HG02852 (cell line): ENCODE results near the gene TNFSF9.

Experiments
- ATAC-seq: cut with Tn5 transposase; IDR thresholded peaks from one replicate; pipeline ENCODE4 v1.9.1; 2021; ENCODE audit warnings: mild to moderate bottlenecking, moderate library complexity; ENCODE audit not compliant: unreplicated experiment

Gene TNFSF9, protein sequence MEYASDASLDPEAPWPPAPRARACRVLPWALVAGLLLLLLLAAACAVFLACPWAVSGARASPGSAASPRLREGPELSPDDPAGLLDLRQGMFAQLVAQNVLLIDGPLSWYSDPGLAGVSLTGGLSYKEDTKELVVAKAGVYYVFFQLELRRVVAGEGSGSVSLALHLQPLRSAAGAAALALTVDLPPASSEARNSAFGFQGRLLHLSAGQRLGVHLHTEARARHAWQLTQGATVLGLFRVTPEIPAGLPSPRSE

DNA sequence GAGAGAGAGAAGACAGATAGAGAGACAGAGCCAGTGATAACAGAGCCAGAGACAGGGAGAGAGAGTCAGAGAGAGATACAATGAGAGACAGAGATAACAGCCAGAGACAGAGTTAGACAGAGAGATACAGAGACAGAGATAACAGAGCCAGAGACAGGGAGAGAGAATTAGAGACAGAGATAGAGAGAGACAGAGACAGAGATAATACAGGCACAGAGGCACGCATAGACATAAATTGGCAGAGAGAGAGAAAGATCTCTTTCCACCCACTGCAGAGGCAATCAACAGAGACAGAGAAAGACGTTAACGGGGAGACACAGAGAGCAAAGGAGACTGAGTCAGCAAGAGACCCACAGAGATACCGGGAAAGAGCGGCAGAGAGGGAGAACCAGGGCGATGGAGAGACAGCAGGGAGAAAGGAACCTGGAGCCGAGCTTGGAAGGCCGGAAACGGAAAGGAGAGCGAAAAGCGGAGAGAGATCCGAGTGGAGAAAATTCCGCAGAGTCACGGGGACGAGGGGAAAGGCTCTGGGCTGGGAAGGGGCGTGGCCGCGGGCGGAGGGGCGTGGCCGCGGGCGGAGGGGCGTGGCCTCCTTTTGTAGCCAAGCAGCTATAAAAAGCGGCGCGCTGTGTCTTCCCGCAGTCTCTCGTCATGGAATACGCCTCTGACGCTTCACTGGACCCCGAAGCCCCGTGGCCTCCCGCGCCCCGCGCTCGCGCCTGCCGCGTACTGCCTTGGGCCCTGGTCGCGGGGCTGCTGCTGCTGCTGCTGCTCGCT lies at the start of gene TNFSF9:
TSS of gene TNFSF9 (plus strand) at position 641 of the 777 bp plus-strand sequence. CDS start at position 652, 11 bp downstream.
- peak; percentile 28 for ATAC-seq

DNA sequence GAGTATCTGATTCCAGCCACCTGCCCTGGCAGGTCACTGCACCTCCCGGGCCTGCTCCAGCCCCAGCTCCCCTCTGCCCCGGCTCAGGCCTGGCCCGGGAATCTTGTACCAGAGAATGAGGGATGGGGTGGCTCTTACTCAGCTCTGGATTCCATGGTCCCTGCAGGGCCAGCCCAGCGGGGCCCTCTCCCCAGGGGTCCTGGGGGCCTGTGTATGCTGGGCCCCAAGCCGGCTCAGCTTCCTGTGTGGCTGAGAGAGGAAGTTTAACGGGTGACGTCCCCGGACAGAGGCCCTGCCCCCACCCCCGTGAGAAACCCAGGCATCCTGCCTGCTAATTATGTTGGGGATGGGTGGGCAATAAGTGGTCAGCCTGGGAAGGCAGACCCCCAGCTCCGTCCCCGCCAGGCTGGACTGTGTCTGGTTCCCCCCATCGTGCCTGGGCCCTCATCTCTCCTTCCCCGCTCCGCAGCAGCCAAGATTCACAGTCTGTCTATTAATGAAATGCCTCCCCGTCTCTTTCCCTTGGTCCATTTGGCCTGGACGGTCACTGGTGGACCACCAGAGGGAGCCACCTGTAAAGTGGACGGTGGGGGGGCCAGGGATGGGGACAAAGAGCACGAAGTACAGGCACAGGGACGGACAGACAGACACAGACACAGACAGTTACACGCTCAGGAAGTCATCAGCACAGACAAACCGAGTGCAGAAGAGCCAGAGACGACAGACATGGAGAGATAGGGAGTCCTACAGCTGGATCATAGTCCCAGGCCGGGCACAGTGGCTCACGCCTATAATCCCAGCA lies 49.1 kb upstream of the TNFSF9 start, which contains the start of gene DENND1C:
TSS of gene DENND1C (minus strand) at position 247 of the 802 bp plus-strand sequence. CDS start at position 155, 92 bp downstream.
- peak; percentile 52 for ATAC-seq

DNA sequence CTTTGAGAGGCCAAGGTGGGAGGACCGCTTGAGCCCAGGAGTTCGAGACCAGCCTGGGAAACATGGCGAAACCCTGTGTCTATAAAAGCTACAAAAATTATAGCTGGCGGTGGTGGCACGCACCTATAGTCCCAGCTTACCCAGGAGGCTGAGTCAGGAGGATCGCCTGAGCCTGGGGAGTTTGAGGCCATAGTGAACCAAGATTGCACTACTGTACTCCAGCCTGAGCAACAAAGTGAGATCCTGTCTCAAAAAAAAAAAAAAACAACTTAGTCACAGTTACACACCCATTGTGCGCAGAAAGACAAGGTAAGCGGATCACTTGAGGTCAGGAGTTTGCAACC lies 48.5 kb upstream of the TNFSF9 start:
- ATAC-seq = no peak

DNA sequence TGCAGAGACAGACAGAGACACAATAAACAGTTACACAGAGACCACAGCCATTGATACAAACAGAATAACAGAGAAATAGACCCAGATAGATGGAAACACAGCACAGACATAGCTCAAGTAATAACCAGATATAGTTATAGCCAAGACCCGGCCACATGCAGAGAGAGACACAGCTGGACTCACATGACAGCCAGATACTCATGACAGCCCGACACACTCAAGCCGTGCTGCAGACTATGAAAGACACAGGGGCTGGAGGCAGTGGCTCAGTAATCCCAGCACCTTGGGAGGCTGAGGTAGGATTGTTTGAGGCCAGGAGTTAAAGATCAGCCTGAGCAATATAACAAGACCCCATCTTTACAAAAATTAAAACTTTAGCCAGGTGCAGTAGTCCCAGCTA lies 47.6 kb upstream of the TNFSF9 start:
- no peak for ATAC-seq

DNA sequence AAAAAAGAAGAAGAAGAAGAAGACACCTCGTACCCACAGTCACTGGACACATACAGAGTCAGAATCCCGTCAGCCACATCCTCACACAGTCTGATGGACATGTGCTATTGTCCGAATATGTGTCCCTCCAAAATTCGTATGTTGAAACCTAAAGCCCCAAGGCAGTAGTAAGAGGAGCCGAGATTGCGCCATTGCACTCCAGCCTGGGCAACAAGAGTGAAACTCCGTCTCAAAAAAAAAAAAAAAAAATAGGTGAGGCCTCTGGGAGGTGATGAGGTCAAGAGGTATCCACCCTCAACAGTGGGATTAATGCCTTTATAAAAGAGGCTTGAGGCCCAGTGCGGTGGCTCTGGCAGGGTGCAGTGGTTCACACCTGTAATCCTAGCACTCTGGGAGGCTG lies 46.6 kb upstream of the TNFSF9 start:
- no peak for ATAC-seq

DNA sequence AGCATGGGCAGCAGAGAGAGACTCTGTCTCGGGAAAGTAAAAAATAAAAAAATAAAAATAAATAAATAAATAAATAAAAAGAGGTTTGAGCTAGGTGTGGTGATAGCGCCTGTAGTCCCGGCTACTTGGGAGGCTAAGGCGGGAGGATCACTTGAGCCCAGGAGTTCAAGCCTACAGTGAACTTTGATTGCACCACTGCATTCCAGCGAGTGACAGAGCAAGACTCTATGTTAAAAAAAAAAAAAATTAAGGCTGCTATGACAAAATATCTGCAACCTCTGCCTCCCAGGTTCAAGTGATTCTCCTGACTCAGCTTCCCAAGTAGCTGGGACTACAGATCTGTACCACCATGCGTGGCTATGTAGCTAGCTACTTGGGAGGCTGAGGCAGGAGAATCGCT lies 46.0 kb upstream of the TNFSF9 start:
- no peak for ATAC-seq

DNA sequence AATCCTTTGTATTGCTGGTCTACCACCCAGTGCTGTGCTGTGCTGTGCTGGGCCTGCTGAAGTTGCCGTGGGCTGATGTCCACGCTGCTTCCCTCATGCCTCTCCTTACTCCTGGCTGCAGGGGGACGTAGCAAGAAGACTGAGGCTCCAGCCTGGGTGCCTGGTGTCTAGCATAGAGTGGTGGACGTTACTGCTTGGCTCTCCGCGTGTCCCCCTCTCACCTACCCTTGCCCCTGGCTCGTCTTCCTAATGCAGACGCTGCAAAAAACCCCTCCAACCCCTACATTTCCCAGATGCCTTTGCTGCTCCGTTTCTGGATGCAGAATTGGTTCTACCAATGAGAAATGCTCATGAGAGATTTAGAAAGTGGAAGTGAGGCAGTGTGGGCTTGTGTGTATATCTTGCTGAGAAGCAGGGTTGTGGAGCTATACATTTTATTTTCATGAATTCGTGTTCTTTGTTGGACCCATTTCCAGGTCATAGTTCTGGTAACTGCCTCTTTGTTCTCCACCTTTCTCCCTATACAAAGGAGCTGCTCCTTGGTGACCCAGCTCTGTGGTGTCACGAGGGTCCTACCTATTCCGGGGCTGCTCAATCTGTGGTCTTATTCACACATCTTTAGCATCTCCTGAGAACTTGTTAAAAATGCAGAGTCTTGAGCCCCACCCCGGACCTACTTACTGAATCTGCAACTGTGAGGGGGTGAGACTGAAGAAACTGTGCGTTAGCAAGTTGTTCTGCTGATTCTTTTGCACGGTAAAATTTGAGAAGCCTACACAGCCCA lies 41.4 kb upstream of the TNFSF9 start:
- no peak for ATAC-seq

DNA sequence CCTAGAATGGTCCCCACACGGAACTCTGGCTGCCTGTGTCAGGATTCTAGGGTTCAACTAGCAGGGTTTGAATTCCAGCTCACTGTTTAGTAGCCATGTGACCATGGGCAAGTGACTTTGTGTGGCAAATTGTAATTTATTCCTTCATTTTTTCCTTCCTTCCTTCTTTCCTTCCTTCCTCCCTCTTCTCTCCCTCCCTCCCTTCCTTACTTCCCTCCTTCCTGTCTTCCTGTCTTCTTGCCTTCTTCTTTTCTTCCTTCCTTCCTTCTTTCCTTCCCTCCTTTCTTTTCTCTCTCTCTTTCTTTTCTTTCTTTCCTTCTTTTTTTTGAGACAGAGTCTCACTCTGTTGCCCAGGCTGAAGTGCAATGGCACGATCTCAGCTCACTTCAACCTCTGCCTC lies 40.7 kb upstream of the TNFSF9 start:
- no peak for ATAC-seq

DNA sequence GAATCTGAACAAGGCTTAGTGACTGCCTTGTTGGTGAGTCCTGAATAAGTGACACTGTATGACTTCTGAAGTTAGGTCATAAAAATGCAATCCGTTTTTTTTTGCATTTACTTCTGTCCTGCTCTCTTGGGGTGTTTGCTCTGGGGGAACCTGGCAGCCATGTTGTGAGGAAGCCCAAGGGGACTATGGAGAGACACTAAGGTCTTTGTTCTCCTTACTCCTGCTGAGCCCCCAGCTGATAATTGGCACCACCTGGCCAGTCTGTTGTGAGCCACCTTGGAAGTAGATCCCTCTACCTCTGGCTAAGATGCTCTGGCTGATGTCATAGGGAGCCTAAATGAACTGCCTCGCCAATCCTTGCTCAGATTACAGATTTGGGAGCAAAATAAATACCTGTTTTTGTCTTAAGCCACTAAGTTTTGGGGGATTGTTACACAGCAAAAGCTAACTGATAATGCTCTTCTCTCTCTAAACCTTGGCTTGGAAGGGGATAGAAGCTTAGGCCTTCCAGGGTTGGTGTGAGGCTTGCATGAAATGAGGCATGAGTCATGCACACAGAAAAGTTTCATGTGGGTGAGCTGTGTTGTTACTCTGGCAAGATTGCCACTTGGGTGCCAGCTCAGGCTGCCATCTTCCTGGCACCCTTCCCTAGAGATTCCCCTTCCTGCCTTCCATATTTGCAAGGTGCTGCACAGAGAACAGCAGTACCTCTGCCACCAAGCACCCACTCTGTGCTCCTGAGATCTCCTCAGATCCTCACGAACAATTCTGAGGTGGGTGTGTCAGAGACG lies 38.8 kb upstream of the TNFSF9 start:
- ATAC-seq = no peak

DNA sequence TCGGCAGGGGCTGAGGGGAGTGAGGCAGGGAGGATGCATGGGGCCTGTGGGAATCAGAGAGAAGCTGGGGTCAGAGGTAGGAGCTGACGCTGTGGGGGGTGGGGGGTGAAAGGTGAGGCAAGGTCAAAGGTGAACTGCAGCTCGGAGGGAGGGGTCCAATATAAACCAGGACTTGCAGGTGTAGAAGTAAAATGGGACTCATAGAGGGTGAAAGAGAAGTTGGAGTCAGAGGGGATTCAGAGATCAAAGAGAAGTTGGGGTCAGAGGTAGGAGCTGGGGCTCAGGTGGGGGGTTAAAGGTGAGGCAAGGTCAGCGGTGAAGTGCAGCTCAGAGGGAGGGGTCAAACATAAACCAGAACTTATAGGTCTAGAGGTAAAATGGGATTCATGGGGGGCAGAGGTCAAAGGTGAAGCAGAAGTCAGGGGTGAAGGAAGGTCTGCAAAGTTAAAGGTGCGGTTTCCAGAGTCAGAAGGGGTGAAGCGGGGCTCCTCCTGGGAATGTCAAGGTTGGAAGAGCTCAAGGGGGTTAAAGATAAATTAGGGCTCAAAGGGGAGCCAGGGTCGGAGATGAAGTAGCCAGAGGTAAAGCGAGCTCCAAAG lies 36.3 kb upstream of the TNFSF9 start:
- ATAC-seq = no peak

DNA sequence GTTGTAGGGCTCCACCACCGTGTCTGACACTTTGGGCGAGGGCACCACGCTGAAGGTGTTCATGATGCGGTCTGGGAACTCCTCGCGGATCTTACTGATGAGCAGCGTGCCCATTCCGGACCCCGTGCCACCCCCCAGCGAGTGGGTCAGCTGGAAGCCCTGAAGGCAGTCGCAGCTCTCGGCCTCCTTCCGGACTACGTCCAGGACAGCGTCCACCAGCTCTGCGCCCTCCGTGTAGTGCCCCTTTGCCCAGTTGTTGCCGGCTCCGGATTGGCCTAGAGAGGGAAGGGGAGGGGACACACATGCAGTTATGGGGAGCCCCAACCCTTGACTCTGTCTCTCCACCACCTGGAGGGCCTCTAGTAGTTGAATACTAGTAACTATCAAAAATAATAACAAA lies 34.9 kb upstream of the TNFSF9 start:
- ATAC-seq = no peak

DNA sequence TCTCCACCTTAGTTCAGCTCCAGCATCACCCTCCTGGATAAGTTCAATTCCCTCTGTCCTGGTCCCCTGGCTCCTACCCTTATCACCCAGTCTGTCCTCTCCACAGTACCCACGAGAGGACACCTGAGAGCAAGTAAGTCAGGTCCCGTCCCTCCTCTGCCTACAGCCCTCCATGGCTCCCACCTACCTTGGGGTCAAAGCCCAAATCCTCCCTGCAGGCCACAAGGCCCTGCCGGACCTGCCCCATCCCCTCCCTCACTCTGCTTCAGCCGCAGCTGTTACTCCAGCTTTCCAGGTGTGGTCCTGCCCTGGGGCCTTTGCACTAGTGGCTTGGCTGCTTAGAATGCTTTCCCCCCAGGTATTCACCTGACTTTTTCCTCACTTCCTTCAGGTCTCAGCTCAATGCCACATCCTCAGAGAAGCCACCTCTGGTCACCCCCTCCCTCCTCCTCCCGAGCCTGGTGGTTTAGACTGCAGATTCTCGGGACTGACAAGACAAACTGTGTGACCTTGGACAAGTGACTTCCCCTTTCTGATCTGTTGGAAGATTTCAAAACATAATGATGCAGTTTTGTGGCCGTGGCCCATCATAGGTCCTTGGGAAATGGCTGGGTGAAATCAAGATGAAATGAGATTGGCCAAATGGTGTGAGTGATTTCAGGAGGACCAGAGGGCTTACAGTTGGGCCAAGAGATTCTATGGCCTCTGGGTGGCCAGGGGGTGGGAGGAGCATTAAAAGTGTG lies 32.4 kb upstream of the TNFSF9 start:
- no peak for ATAC-seq

DNA sequence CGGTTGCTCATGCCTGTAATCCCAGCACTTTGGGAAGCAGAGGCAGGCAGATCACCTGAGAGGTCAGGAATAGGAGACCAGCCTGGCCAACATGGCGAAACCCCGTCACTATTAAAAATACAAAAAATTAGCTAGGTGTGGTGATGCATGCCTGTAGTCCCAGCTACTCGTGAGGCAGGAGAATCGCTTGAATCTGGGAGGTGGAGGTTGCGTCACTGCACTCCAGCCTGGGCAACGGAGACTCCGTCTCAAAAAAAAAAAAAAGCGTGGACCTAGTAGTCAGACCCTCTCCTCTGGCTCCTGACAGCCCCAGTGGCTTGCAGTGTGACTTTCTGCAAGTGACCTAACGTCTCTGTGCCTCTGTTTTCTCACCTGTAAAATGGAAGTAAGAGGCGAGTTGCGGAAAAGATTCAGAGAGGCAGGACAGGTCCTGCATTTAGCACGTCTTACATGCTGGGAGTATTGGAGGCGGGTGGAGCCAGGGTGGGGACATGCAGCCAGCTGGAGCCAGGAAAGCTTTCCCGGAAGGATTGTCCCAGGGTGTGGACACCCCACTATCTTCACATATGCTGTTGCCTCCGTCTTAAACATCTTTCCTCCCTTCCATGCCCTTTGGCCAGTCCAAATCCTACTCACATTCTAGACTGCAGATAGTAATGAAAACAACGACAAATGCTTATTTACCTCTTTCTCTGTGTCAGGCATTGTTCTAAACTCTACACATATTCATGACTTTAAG lies 31.6 kb upstream of the TNFSF9 start:
- ATAC-seq = no peak

DNA sequence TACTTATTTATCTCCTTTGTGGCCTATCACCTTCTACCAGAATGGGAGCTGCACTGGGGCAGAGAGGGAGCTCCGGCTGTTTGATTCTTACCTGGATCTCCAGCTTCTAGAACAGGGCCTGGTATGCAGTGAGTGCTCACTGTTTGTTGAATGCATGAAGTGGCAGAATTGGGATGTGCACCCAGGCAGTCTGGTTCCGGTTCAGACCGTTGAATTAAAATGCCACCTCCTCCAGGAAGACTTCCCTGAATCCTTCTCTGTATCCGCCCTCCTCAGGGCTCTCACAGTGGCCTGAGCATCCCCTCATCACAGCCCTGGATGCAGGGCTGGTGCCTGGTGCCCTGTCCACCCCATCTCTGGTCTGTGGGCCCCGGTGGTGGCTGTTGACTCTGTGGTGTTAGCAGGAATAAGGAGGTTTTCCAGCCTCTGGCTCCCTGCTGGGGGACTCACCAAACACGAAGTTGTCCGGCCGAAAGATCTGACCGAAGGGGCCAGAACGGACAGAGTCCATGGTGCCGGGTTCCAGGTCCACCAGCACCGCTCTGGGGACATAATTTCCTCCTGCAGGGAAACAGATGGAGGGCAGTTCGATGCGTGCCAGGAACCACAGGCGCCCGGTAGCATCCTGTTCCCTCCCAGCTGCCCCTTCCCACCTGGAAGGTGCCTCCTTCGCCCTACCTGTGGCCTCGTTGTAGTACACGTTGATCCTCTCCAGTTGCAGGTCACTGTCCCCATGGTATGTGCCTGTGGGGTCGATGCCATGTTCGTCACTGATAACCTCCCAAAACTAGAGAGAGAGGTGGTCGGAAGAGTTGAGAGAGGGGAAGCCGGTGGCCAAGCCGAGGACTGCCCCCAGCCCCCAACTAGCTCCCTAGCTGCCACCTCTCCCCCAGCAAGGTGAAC lies 29.7 kb upstream of the TNFSF9 start:
- no peak for ATAC-seq

DNA sequence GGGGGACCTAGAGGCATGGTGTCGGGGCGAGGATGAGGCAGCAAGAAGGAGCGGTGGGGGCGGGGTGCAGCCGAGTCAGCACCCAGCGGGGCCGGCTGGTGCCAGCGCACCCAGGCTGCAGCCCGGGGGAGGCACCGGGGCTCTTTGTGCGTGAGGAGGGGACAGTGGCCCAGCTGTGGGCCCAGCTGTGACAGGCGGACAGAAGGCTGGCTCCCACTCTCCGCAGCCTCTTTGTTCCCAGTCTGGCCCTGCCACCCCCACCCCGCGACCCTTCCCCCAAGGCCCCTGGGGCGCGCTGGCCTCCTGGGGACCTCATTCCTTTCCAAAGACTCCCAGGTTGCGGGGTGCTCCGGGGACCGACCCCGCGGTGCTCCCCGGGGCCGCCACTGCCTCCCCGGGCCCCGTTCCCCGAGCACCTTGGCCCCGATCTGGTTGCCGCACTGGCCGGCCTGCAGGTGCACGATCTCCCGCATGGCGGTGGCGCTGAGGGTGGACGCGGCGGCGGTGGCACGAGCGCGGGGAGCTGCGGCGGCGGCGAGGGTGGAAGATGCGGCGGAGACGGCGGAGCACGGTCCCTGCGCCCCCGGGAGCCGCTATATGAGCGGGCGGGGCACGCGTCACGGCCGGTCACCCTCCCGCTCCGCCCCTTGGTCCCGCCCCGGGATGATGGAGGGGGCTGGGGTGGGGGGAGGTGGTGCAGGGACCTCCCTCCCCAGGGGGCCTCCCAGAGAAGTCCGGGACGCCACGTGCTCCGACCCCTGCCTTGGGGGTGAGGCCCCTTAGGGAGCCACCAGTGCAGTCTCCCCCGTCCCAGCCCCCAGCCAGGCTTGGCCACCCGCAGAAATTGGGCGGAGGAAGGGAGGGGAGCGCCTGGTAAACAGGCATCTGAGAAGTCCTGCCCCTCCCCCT lies 28.8 kb upstream of the TNFSF9 start, which contains the start of gene TUBB4A:
TSS of gene TUBB4A (minus strand) at position 570 of the 909 bp plus-strand sequence. CDS start at position 473, 97 bp downstream.
- ATAC-seq = no peak
